HS-27A (cell line): ENCODE data around the gene EMID1.

ENCODE experiments used
- DNase-seq: peaks from one replicate; pipeline ENCODE4 v3.0.0-alpha.2; 2012; ENCODE audit warnings: low read depth, missing footprints

Gene EMID1

DNA sequence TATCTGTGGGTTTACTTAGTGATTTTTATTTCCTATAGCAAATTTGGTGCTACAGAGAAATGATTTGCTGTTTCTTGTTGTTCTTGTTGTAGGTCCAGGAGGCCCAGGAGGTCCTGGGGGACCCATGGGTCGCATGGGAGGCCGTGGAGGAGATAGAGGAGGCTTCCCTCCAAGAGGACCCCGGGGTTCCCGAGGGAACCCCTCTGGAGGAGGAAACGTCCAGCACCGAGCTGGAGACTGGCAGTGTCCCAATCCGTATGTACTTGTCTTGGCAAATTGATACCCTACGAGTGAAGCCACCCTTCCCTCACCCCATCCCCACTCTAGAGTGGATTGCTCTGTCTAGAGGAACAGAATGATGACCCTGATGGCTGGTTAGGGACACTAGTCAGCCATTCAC lies 92.9 kb downstream of the EMID1 start:
- DNase-seq: no peak

DNA sequence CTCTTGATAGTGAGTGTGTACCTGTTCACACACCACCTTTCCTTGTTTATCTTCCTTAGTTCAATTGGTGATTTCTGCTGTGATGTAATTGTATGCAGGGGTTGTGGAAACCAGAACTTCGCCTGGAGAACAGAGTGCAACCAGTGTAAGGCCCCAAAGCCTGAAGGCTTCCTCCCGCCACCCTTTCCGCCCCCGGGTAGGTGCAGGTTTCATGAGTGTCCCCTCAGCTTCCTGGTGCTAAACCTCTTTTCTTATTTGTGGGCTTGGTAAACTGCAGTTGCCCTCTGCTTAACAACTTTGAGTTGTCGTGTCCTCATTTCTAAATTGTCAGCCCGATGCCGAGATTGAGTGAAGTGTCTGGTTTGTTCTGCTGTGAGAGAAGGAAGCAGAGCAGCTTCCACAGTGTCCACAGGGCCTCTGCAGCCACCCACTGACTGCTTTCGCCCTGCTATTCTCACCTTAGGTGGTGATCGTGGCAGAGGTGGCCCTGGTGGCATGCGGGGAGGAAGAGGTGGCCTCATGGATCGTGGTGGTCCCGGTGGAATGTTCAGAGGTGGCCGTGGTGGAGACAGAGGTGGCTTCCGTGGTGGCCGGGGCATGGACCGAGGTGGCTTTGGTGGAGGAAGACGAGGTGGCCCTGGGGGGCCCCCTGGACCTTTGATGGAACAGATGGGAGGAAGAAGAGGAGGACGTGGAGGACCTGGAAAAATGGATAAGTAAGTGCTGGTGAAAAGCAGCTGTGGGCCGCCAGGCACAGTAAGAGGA lies 93.6 kb downstream of the EMID1 start:
- no peak for DNase-seq

DNA sequence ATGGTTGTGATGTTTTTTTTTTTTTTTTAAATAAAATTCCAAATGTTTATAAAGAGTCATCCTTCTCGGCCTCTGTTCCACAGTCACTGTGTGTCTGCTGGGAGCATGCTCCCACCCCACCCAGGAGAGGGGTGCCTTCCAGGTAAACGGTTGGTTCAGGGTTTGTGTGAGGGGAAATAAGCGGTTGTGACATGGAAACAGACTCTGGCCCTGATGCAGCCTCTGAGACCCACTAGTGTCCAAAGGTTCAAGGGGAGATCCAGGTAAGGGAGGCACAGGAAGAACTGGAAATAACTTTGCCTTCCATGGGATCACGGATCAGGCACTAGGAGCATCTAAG lies 94.7 kb downstream of the EMID1 start:
- DNase-seq: no peak

DNA sequence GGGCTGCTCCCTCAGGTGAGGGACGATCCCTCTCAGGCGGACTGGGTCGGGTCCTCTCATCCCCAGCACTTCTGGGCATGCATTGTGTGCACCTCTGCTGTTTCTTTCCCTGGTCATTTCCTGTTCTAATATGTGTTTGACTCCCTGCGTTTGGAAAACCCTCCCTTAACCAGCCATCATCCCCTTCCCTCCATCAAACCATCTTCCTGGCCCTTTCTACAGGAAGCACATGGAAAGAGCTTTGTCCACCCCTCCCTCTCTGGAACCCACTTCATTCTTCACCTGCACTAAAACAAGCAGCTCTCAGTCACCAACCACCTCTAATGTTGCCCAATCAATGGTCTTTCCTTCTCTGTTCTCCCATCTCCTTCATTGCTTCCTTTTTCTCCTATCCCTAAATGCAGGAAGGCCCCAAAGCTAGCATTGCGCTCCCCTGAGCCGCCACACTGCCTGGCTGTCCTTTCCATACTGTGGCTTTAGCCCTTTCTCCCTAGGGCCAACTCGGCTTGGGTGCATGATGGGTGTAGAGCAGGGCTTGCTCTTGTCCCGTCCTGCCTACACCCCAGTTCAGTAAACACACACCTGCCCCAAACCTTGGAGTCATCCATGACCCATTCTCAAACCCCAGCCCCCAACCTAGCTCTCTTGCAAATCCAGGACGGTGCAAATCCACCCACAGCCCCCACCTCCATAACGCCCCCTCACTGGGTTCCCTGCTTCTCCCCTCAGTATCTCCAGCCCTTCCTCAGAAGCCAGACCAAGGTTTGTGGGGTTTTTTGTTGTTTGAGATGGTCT lies 95.3 kb downstream of the EMID1 start:
- no peak for DNase-seq

DNA sequence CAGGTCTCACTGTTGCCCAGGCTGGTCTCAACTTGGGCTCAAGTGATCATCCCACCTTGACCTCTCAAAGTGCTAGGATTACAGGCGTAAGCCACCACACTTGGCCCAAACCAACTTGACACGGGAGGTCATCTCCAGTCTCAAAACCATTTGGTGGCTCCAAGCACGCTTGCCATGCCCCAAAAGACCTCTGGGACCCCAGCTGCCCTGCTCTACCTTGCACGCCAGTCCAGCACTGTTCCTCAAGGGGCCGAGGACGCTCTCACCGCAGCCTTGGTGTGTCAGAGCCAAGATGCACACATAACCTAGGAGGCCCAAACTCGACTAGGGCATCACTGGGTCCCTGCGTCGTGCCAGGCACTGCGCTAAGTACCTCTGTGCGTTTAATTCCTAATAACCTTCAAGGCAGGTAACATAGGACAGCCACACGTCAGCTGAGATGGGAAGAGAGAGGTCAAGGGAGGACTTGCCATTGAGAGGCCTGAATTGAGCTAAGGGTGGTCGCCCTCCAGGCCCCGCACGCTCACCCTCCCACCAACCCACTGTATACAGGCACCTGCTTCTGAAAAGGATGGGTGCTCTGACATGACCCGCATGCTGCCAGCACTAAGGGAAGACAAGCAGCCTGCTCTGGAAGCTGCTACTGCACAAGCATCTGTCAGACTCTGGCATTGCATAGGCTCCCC lies 96.2 kb downstream of the EMID1 start:
- no peak for DNase-seq

DNA sequence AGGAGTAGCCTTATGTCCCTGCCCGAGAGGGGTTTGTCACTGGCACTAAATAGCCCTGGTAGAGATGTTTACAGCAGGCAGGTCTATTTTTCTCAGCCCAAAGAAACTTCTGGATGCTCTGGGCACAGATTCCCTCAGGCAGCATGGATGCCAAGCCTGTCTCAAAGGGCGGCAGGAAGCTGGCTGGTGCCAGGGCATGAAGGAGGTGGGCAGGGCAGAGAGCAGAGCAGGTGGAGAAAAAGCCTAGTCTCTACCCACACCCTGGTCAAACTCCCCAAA lies 96.6 kb downstream of the EMID1 start:
- DNase-seq: no peak

DNA sequence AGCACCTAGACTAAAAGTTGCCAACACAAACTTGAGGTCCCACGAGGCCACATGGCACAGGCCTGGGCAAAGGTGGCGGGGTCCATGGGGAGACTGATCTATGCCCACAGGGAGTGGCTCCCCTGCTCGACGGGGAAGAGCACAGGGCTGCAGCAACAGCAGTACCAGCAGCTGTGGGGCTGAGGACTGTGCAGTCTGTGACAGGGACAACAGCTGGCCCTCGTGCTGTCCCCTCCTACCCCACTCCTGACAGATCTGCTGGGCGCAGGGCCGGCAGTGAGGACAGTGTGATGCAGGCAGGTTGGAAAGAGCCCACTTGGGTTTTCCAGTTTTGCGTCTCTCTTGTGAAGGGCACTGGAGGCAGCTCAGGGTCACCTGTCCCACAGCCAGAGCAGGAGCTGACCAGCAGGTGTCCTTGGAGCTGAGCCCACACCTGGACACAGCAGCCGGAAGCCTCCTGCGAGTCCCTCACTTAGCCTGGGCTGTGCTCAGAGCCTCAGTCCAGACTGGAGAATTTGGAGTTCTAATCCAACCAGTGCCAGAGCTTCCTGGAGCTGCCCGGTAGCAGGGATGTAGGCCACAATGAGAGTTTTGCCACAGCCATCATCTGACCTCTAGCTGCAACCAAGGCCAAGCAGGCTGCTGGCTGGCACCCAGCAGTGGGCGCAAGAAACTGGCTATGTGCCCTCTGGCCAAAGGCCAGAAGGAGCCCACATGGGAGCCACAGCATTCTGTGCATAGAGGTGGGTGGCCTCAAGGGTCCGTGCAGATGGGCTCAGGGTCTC lies 97.2 kb downstream of the EMID1 start:
- DNase-seq: no peak

DNA sequence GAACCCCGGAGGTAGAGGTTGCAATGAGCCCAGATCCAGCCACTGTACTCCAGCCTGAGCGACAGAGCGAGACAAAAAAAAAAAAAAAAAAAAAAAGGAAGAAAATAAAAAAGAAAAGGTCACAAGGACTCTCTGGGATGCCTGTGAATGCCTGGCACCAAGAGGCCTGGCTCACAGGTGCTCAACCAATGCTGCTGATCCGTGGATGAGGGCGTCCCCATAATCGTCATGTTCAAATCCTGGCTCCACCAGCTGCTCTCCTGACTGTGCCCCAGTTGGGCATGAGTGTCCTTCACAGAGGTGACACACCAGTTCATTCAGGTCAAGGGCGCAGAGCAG lies 100.1 kb downstream of the EMID1 start:
- no peak for DNase-seq

DNA sequence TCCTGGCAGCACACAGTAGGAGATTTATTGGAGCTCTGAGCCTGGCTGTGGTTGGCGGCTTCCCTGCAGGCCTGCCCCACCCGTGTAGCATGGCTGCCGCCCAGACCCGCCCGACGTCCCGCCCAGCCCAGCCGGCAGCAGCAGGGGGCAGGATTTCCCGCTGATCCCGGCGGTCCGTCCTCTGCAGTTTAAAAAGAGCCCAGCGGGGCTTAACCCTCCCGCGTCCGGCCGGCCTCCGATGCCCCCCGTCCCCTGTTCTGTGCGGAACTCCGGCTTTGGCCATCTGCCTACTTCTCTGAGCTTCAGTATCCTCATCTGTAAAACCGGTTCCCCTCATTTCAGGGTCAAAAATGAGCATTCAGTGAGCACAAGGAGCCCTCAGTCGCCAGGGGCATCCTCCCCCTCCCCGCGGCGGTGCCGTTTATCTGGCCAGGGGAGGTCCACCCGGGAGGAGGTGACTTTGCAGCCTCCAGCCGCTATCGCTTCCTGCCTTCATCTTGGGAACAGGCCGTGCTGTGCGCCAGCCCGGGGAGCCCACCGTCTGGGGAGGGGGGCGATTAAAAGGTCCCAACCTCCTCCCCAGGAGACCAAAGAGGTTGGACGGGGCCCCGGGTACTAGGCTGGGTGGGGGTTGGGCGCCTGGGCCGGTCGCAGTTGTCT lies 100.6 kb downstream of the EMID1 start, which contains the start of gene GAS2L1:
TSS of gene GAS2L1 (plus strand) at position 476 of the 660 bp plus-strand sequence. CDS start 1,456 bp downstream, outside the sequence.
- peak; percentile 48 for DNase-seq

DNA sequence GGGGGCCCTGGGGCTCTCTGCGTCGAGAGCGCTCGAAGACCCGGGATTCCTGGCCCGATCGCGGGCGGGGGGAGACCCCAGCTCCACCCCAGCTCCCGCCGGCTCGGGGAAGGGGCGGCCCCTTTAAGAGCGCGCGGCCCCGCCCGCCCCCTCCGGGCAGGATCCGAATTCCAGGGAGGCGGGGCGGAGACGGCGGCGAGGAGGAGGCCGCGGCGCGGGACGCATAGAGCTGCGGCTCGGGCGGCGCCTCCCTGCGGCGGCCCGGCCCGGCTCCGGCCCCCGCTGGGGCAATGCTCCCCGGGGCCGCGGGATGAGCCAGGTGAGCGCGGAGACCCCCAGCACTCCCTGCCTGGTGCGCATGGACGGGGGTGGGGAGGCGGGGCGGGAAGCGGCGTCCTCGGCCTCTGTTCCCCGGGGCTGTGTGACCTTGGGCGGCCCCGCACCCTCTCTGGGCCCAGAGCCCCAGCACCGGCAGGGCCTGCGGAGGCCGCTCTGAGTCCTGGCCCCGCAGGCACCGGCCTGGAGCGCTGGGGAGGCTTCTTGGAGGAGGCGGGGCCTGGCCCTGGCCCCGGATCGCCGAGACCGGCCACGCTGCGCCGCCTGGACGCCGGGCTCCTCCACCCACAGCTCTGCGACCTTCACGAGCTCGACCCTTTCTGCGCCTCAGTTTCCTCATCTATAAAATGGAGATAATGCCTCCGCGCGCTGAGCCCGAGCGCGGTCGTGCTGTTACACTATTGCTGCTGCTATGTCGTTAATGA lies 101.3 kb downstream of the EMID1 start:
- DNase-seq: no peak

DNA sequence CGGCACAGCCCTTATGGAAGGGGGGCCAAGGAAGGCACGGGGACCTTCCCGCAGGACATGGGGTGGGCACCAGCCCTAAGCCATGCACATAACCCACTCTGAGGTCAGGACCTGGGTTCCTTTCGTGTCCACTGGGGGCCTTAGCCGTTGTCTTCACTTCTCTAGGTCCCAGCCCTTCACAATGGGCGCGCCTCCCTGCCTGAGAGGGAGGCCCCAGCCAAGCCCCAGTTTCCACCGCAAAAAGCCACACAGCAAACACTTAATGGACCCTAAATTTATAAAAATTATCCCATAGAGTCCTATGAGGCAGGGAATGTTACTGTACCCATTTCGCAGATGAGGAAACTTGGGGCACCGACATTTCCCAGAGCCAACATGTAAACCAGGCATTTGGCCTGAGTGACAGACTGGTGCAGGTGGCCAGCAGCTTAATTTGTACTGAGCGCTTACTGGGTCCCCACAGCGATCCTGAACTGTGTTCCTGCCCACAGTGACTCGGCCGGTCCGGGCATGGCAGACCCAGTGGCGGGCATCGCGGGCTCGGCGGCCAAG lies 102.0 kb downstream of the EMID1 start:
- no peak for DNase-seq

DNA sequence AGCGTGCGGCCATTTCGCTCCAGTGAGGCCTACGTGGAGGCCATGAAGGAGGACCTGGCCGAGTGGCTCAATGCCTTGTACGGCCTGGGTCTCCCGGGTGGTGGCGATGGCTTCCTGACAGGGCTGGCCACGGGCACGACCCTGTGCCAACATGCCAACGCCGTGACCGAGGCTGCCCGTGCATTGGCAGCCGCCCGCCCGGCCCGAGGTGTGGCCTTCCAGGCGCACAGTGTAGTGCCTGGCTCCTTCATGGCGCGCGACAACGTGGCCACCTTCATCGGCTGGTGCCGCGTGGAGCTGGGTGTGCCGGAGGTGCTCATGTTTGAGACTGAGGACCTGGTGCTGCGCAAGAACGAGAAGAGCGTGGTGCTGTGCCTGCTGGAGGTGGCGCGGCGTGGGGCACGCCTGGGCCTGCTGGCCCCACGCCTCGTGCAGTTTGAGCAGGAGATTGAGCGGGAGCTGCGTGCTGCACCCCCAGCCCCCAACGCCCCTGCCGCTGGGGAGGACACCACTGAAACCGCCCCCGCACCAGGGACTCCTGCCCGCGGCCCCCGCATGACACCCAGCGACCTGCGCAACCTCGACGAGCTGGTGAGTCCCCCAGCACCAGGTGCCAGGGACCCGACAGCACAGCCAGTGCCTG lies 102.6 kb downstream of the EMID1 start:
- no peak for DNase-seq

DNA sequence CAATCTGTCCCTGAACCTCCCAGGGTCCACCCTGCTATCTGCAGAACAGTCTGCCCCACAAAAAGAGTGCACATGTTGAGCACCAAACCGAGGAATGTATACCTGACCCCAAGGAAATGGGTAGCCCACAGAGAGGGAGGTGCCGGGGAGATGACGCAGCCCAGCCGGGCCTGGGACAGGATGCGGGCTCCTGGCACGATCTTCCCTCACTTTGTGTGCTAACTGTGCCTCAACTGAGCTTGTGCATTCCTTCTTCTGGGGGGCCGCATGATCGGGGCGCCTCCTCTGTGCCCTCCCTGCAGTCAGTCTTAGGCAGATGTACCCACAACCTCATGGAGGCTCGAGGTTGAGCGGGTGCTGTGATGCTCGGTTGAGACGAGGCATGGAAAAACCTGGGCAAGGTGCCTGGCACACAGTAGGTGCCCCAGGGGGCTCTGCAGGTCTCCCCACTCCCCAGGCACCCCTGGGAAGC lies 103.1 kb downstream of the EMID1 start:
- no peak for DNase-seq
